SH-SY5Y (cell line): ENCODE measurements around the gene ZNF48.

ENCODE experiments used
- GATA2 ChIP-seq: IDR thresholded peaks from 2 replicates; pipeline ENCODE4 v1.6.1; 2011; ENCODE audit warnings: mild to moderate bottlenecking, low read depth, low read length
- GATA3 ChIP-seq: IDR thresholded peaks from 2 replicates; pipeline ENCODE4 v1.6.1; 2011; ENCODE audit warnings: low read depth, mild to moderate bottlenecking, low read length, moderate library complexity

- no peak for TF ChIP-seq GATA3
- no peak for TF ChIP-seq GATA2
Observed at GRCh38 chr16:30439720-30440348, 44.6 kb downstream of the ZNF48 start.
